Measurements from ENCODE around the gene ACSM6. TPM values are rescaled to one million over a fixed set of nuclear protein-coding genes. Genes with fewer than 3 reads are reported as not detected.

ACSM6 gene
- total RNA-seq, 1 experiment from 2014 or later: not detected

- Mint-ChIP-seq H3K9me3 (ENCODE audit: low read depth, unreplicated experiment) (no peaks in the 10 kb centered on the region), H3K4me3 (ENCODE audit: low read depth, unreplicated experiment) (no peak overlapping the region), H3K27ac (ENCODE audit: unreplicated experiment) (no peak overlapping the region), H3K27me3 (ENCODE audit: unreplicated experiment) (no peaks in the 10 kb centered on the region), H3K36me3 (ENCODE audit: insufficient read depth, unreplicated experiment) (no peaks in the 10 kb centered on the region), H3K4me1 (ENCODE audit: low read depth, unreplicated experiment) (peaks cover 8% of the 10 kb centered on the region)
- TF ChIP-seq, protein P1, sequence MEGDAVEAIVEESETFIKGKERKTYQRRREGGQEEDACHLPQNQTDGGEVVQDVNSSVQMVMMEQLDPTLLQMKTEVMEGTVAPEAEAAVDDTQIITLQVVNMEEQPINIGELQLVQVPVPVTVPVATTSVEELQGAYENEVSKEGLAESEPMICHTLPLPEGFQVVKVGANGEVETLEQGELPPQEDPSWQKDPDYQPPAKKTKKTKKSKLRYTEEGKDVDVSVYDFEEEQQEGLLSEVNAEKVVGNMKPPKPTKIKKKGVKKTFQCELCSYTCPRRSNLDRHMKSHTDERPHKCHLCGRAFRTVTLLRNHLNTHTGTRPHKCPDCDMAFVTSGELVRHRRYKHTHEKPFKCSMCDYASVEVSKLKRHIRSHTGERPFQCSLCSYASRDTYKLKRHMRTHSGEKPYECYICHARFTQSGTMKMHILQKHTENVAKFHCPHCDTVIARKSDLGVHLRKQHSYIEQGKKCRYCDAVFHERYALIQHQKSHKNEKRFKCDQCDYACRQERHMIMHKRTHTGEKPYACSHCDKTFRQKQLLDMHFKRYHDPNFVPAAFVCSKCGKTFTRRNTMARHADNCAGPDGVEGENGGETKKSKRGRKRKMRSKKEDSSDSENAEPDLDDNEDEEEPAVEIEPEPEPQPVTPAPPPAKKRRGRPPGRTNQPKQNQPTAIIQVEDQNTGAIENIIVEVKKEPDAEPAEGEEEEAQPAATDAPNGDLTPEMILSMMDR (IDR thresholded peaks at IDR 0.05; ENCODE audit: unreplicated experiment): no peak
- CTCF ChIA-PET: interaction anchor here (0.7 kb wide), 1 partner anchor 447 kb away, joined by 3 read pairs; no protein-coding TSS in a partner anchor
- DNase-seq: no peak
- BruUV-seq (replicated peaks): no TSS peak
- intact Hi-C loops (cut with micrococcal nuclease; ENCODE audit: unreplicated experiment): no loop called here
These were observed 15.6 kb downstream of the ACSM6 start for GRCh38 chr10:95209509-95210127.

DNA sequence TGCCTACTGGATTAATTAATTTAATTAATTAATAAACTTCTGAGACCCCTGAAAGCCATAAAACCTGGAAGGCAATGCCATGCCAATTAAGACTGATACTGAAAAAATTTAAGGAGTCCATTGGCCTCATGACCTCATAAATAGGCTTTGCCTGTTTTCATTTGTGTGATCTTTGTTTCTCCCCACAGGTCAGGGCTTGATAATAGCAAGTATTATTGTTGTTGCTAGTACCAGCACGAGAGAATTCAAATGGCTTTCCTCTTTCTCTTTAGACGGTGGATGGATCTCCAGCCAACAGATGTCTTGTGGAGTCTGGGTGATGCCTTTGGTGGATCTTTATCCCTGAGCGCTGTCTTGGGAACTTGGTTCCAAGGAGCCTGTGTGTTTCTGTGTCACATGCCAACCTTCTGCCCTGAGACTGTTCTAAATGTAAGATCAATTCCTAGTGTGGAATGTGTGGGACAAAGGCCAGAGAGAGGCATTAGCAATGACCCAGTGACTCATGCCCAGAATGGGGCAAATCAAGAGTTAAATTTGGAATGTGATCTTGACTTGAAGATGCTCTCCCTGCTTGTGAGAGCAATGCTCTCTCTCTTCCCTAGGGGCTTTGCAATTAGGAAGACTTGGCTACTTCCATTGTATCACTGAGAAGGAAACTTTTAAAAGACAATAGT, 17.7 kb downstream of the ACSM6 start:
- Mint-ChIP-seq H3K9me3 (ENCODE audit: low read depth, unreplicated experiment) (no peaks in the 10 kb centered on the region), H3K27ac (ENCODE audit: unreplicated experiment) (no peak overlapping the region), H3K36me3 (ENCODE audit: insufficient read depth, unreplicated experiment) (no peaks in the 10 kb centered on the region), H3K4me3 (ENCODE audit: low read depth, unreplicated experiment) (no peak overlapping the region), H3K27me3 (ENCODE audit: unreplicated experiment) (no peaks in the 10 kb centered on the region), H3K4me1 (ENCODE audit: low read depth, unreplicated experiment) (peaks cover 8% of the 10 kb centered on the region)
- BruUV-seq (replicated peaks): no TSS peak
- DNase-seq: no peak
- TF ChIP-seq, protein P1 (IDR thresholded peaks at IDR 0.05; ENCODE audit: unreplicated experiment): no peak
- intact Hi-C loops (cut with micrococcal nuclease; ENCODE audit: unreplicated experiment): no loop called here
- CTCF ChIA-PET: no interaction called here

DNA sequence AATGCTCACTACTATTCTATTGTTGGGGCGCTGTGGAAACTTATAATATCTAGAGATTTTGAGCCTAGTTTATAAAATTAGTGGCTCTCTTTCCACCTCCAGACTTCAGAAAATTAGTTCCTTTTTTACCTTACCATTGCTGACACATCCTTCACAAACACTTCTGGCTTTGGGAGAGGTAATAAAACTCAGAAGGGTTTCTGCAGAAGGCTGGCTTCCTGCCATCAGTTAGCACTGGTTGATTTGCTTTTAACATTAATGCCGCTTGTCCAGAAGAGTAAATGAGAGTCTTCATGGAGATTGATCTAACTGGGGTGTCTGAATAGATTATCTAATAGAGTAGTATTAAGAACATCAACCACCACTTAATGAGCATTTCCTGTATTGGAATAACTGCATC, 20.3 kb downstream of the ACSM6 start:
- BruUV-seq (replicated peaks): no TSS peak
- CTCF ChIA-PET: no interaction called here
- no peaks in the 10 kb centered on the region for H3K9me3 Mint-ChIP-seq (ENCODE audit: low read depth, unreplicated experiment)

DNA sequence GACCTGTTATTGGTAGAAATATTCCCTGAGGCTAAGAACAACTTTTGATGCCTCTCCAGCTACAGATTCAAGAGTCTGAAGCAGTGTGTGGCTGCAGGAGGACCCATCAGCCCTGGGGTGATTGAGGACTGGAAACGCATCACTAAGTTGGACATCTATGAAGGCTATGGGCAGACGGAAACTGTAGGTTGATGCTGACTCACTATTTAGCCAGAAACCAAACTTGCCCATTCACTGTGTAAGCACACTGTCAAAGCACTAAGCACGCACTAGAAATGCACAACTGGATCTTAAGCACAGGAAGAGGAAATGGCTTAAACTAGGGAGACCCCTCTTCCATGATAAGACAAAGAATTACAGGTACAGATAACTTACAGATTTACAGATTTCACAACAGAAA, 20.8 kb downstream of the ACSM6 start:
- no peak overlapping the region for H3K27ac Mint-ChIP-seq (ENCODE audit: unreplicated experiment)
- TF ChIP-seq, protein P1 (IDR thresholded peaks at IDR 0.05; ENCODE audit: unreplicated experiment): no peak
- CTCF ChIA-PET: no interaction called here
- H3K9me3 Mint-ChIP-seq (ENCODE audit: low read depth, unreplicated experiment): no peaks in the 10 kb centered on the region
- intact Hi-C loops (cut with micrococcal nuclease; ENCODE audit: unreplicated experiment): no loop called here
- no peaks in the 10 kb centered on the region for H3K4me1 Mint-ChIP-seq (ENCODE audit: low read depth, unreplicated experiment)
- H3K36me3 Mint-ChIP-seq (ENCODE audit: insufficient read depth, unreplicated experiment): no peaks in the 10 kb centered on the region
- H3K4me3 Mint-ChIP-seq (ENCODE audit: low read depth, unreplicated experiment): no peak overlapping the region
- H3K27me3 Mint-ChIP-seq (ENCODE audit: unreplicated experiment): no peaks in the 10 kb centered on the region
- DNase-seq: no peak
- BruUV-seq (replicated peaks): no TSS peak

More for the DNA sequence above, 20.3 kb downstream of the ACSM6 start:
- H3K4me3 Mint-ChIP-seq (ENCODE audit: low read depth, unreplicated experiment): no peak overlapping the region
- H3K36me3 Mint-ChIP-seq (ENCODE audit: insufficient read depth, unreplicated experiment): no peaks in the 10 kb centered on the region
- intact Hi-C loops (cut with micrococcal nuclease; ENCODE audit: unreplicated experiment): no loop called here
- TF ChIP-seq, protein P1 (IDR thresholded peaks at IDR 0.05; ENCODE audit: unreplicated experiment): no peak
- no peak for DNase-seq
- peaks cover under 1% of the 10 kb centered on the region for H3K4me1 Mint-ChIP-seq (ENCODE audit: low read depth, unreplicated experiment)
- H3K27ac Mint-ChIP-seq (ENCODE audit: unreplicated experiment): no peak overlapping the region
- no peaks in the 10 kb centered on the region for H3K27me3 Mint-ChIP-seq (ENCODE audit: unreplicated experiment)

All from Calu3 (cell line).